GM12864 (cell line): Measurements from ENCODE around the gene POR.
"Not testable (repeated sequence)": the region's sequence is repeated elsewhere in the genome, so short reads cannot be mapped to it uniquely, and the experiment has no call there.

Experiments used
- DNase-seq: peaks from one replicate; pipeline ENCODE4 v3.0.0-alpha.2; 2011; ENCODE audit warnings: low read depth
- H3K4me3 ChIP-seq: 2 replicates; pipeline ENCODE4 v1.5.1; 2011; ENCODE audit warnings: mild to moderate bottlenecking, low read depth, low read length, control low read depth
- TF ChIP-seq, protein P1 (sequence below): IDR thresholded peaks from 2 replicates; pipeline ENCODE4 v1.5.1; 2011; ENCODE audit warnings: low read depth, mild to moderate bottlenecking, moderate library complexity, low read length, control low read depth, inconsistent platforms; ENCODE audit errors: missing control alignments

POR gene

DNA sequence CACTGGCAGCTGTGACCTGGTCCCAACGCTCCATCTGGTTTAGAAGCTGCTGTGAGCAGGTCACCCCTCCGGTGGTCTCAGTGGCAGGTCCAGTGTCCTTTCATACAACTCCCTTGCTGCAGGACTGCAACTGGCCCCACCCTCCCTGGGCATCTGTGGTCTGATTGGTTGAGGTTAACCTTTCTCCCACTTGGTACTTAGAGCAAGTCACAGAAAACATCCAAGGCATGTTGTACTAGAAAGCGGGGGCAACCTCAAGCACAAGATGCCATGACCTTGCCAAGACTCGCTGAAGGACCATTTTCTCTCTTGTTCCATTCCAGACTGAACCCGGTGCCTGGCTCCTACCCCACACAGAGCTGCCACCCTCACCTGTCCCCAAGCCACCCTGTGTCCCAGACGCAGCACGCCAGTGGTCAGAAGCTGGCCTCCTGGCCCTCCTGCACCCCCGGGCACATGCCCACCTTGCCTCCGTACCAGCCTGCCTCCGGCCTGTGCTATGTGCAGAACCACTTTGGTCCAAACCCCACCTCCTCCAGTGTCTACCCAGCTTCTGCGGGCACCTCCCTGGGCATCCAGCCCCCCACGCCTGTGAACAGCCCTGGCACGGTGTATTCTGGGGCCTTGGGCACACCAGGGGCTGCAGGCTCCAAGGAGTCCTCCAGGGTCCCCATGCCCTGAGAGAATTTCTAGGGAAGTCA, 27.1 kb upstream of the POR start:
- TF ChIP-seq, protein P1, sequence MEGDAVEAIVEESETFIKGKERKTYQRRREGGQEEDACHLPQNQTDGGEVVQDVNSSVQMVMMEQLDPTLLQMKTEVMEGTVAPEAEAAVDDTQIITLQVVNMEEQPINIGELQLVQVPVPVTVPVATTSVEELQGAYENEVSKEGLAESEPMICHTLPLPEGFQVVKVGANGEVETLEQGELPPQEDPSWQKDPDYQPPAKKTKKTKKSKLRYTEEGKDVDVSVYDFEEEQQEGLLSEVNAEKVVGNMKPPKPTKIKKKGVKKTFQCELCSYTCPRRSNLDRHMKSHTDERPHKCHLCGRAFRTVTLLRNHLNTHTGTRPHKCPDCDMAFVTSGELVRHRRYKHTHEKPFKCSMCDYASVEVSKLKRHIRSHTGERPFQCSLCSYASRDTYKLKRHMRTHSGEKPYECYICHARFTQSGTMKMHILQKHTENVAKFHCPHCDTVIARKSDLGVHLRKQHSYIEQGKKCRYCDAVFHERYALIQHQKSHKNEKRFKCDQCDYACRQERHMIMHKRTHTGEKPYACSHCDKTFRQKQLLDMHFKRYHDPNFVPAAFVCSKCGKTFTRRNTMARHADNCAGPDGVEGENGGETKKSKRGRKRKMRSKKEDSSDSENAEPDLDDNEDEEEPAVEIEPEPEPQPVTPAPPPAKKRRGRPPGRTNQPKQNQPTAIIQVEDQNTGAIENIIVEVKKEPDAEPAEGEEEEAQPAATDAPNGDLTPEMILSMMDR = no peak
- H3K4me3 ChIP-seq = no peak overlapping the region
- no peak for DNase-seq

DNA sequence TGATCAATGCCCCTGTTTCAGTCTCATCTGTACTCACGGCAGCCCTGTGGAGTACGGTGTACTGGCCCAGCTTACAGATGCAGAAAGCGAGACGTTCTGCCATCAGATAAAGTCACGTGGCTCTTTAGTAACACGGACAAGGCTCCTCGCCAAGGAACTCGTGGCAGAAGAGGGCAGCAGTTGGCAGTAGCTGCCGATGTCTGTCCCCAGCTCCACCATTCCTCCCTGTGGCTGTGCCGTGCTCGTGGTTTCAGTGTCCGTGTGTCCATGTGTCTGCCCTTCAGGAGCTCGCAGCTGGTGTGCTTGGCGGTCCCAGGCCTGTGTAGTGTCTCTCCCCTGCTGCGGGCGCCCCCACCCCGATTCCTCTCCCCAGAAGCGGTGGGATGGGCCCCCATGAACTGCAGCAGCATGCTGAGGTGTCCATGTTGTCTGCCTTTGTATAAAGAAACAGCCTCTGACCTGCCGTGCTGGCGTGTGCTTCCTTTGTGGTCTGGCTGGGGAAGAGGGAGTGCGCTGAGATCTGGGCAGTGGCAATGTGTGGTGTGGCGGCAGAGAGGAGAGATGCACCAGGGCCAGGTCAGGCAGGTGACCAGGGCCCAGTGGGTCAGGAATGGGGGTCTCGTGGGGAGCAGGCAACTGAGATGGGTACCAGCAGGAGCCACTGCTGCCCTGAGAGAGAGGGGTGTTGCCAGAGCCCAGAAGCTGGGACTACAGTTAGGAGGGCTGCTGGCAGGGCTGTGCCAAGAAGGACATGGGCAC, 26.3 kb upstream of the POR start:
- DNase-seq = no peak
- TF ChIP-seq, protein P1 = no peak
- H3K4me3 ChIP-seq = no peak overlapping the region

DNA sequence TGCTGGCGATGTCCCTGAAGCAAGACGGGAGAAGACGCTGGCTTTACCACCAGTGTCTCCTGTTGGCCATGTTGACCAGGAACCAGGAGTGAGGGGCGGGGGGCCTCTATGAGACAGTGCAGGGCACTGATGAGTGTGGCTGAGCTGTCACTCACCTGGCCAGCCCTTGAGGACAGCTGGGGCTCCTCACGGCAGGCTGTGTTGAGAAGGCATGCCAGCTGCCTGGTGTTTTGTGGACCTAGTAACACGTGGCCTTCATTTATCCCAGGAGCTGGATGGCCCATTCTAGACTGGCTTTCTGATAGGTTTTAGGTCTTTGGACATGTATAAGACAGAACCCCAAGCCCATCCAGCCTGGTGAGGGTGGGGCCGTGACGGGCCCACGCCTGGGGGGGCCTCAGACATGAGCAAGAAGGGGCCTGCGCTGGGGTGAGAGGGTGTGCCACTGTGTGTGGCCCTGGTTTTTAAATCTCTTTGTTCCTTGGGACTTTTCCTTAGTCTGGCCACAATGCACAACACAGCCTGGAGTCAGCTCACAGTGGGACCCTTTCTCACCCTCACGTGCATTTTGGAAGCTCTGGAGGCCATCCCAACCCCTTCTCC, 25.6 kb upstream of the POR start:
- TF ChIP-seq, protein P1 = no peak
- H3K4me3 ChIP-seq = no peak overlapping the region
- DNase-seq = no peak

DNA sequence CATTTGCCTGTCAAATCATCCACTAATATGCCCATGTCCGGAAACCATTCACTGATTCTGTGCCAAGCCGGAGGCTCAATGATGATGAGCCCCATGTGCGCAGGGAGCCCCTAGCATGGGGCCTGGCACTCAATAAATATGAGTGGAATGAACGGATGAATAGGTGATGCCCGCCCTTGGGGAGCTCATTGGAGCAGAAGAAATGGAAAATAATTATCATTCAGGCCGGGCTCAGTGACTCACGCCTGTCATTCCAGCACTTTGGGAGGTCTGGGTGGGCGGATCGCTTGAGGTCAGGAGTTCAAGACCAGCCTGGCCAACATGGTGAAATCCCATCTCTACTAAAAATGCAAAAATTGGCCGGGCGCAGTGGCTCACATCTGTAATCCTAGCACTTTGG, 25.1 kb upstream of the POR start:
- no peak overlapping the region for H3K4me3 ChIP-seq
- DNase-seq = no peak
- TF ChIP-seq, protein P1 = no peak

DNA sequence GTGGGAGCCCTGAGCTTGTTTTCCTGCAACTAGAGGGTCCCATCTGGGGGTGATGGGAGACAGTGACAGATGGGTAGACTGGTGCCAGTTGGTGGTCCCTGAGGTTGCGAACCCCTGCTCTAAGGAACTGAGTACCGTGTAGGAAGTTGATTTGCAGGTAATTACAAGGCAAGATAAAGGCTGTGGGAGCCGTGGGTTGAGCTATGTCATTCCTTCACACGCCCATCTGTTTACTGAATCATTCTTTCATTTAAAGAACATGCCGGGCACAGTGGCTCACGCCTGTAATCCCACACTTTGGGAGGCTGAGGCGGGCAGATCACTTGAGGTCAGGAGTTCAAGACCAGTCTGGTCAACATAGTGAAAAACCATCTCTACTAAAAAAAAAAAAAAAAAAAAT, 23.7 kb upstream of the POR start:
- not testable (repeated sequence) for DNase-seq, H3K4me3 ChIP-seq

DNA sequence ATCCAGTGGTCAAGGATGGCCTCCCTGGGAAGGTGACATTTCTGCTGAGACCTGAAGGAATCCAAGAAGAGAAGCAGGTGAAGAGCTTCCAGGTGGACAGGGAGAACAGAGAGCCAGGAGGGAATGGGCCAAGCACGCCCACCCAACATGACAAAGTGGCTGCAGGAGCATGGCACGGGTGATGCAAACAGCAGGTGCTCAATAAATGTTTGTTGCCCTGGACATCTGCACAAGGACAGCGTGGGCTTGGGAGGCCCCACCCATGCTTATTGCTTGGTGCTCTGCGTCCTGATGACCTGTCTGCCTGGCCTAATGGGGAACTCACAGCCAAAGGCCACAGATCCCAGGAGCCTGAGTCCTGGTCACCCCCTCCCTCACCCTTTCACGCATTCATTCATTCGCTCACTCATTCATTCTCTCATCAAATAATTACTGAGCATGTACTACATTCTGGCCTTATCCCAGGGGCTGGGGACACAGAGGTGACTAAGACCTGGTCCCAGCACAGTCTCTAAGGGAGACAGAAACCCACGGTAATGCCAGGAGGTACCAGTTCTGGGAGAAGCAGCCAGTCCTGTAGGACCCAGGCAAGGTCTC, 23.0 kb upstream of the POR start:
- DNase-seq = no peak
- TF ChIP-seq, protein P1 = no peak
- no peak overlapping the region for H3K4me3 ChIP-seq

DNA sequence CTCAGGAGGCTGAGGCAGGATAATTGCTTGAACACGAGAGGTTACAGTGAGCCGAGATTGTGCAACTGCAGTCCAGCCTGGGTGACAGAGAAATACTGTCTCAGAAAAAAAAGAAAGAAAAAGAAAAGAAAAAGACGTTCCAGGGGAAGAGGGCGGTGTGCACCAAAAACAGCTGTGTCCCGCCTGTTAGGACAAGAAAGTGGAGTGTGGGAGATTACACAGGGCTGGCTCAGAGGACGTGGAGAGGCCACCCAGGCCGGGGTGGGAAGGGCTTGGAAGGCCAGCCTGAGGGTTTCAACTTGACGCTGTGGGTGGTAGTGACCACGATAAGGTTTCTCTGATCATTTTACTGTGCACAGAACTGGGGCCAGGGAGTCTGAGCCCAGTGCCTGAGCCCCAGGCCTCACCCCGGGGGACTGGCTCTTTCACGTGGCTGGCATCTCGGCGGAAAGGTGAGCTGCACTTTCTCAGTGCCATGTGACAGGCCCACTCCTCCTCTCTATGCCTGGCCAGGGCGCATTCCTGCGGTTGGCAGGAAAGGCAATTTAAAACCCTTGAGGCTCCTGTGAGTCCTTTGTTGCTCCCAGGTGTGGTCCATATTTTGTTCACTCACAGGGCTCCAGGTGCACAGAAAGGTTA, 22.2 kb upstream of the POR start:
- no peak for DNase-seq
- TF ChIP-seq, protein P1 = no peak
- H3K4me3 ChIP-seq = no peak overlapping the region
